Trophoblast cell (in vitro differentiated cells and primary cell): ENCODE data around the gene MEAK7.

ENCODE experiments used
- DNase-seq, 2 donors: peaks; one replicate each; pipeline ENCODE4 v3.0.0-alpha.2; 2016
- H2AFZ ChIP-seq: 2 replicates; pipeline ENCODE4 v1.6.1; 2013; ENCODE audit warnings: low read length, moderate library complexity, mild to moderate bottlenecking; ENCODE audit not compliant: insufficient read depth, poor library complexity
- H2AK5ac ChIP-seq: 2 replicates; pipeline ENCODE4 v1.6.1; 2013; ENCODE audit warnings: mild to moderate bottlenecking, low read length
- H2BK120ac ChIP-seq: 2 replicates; pipeline ENCODE4 v1.6.1; 2013; ENCODE audit warnings: low read length, mild to moderate bottlenecking, moderate library complexity; ENCODE audit not compliant: insufficient read depth, poor library complexity
- H2BK12ac ChIP-seq: 2 replicates; pipeline ENCODE4 v1.6.1; 2013; ENCODE audit warnings: mild to moderate bottlenecking, low read length, moderate library complexity
- H2BK5ac ChIP-seq: 2 replicates; pipeline ENCODE4 v1.6.1; 2013; ENCODE audit warnings: low read length, low read depth, moderate library complexity, mild to moderate bottlenecking; ENCODE audit not compliant: poor library complexity
- H3K14ac ChIP-seq: 2 replicates; pipeline ENCODE4 v1.6.1; 2013; ENCODE audit warnings: mild to moderate bottlenecking, low read length
- H3K18ac ChIP-seq: 2 replicates; pipeline ENCODE4 v1.6.1; 2013; ENCODE audit warnings: mild to moderate bottlenecking, low read length
- H3K23ac ChIP-seq: 2 replicates; pipeline ENCODE4 v1.6.1; 2013; ENCODE audit warnings: low read length
- H3K27ac ChIP-seq: 2 replicates; pipeline ENCODE4 v1.5.1; 2013; ENCODE audit warnings: low read depth, mild to moderate bottlenecking, inconsistent platforms, low read length, moderate library complexity
- H3K27me3 ChIP-seq: 2 replicates; pipeline ENCODE4 v1.6.1; 2013; ENCODE audit warnings: inconsistent platforms, mild to moderate bottlenecking, low read length, moderate library complexity; ENCODE audit not compliant: insufficient read depth
- H3K36me3 ChIP-seq, 2 experiments: 1 replicate in 1 of 2; 2 replicates in 1 of 2; pipeline ENCODE4 v1.6.1; 2013; ENCODE audit warnings: low read length in 2 of 2, mild to moderate bottlenecking in 2 of 2, moderate library complexity in 1 of 2; ENCODE audit not compliant: insufficient read depth in 2 of 2, control insufficient read depth in 1 of 2
- H3K4ac ChIP-seq: 2 replicates; pipeline ENCODE4 v1.6.1; 2013; ENCODE audit warnings: low read depth, mild to moderate bottlenecking, low read length, moderate library complexity
- H3K4me1 ChIP-seq, 2 experiments: 1 replicate in 1 of 2; 2 replicates in 1 of 2; pipeline ENCODE4 v1.6.1; 2013; ENCODE audit warnings: low read length in 2 of 2, mild to moderate bottlenecking in 2 of 2, moderate library complexity in 1 of 2; ENCODE audit not compliant: insufficient read depth in 2 of 2, control insufficient read depth in 1 of 2
- H3K4me2 ChIP-seq: 2 replicates; pipeline ENCODE4 v1.6.1; 2013; ENCODE audit warnings: inconsistent platforms, mild to moderate bottlenecking, low read length, moderate library complexity
- H3K4me3 ChIP-seq: 2 replicates; pipeline ENCODE4 v1.5.1; 2013; ENCODE audit warnings: mild to moderate bottlenecking, low read depth, low read length, inconsistent platforms
- H3K79me1 ChIP-seq: one replicate; pipeline ENCODE4 v1.6.1; 2013; ENCODE audit warnings: low read length
- H3K79me2 ChIP-seq: 2 replicates; pipeline ENCODE4 v1.6.1; 2013; ENCODE audit warnings: low read length, mild to moderate bottlenecking; ENCODE audit not compliant: control insufficient read depth, insufficient read depth, poor library complexity
- H3K9ac ChIP-seq: 2 replicates; pipeline ENCODE4 v1.6.1; 2013; ENCODE audit warnings: mild to moderate bottlenecking, low read length
- H3K9me3 ChIP-seq: 2 replicates; pipeline ENCODE4 v1.6.1; 2013; ENCODE audit warnings: low read depth, mild to moderate bottlenecking, control low read depth, inconsistent platforms, low read length; ENCODE audit not compliant: insufficient read depth
- H4K12ac ChIP-seq: 2 replicates; pipeline ENCODE4 v1.6.1; 2013; ENCODE audit warnings: low read depth, mild to moderate bottlenecking, low read length, moderate library complexity
- H4K8ac ChIP-seq: 2 replicates; pipeline ENCODE4 v1.6.1; 2013; ENCODE audit warnings: low read depth, mild to moderate bottlenecking, low read length, moderate library complexity
- H4K91ac ChIP-seq: one replicate; pipeline ENCODE4 v1.6.1; 2013; ENCODE audit warnings: low read depth, mild to moderate bottlenecking, low read length, moderate library complexity
- WGBS: extraction: QIAGEN DNeasy Blood & Tissue Kit; methylation state at CpG from one replicate; pipeline ENCODE4 v1.1.7; 2013; ENCODE audit warnings: missing lambda C conversion rate; ENCODE audit not compliant: insufficient read length, insufficient coverage; ENCODE audit errors: extremely low coverage; 5-methylcytosine and 5-hydroxymethylcytosine counted together

Gene MEAK7

DNA sequence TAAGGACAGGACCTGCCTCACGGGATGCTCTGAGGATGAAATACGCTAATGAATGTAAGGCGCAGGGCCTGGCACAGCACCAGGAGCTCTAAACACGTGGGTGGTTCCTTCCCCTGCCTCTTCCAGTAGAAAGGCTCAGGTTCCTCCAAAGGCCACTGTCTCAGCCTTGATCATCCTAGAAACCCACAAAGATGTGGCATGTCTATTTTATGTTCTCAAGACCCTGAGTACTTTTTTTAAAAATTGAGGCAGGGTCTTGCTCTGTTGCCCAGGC is 17.0 kb upstream of the MEAK7 start:
- Histone ChIP-seq H3K9ac (no peak overlapping the region), H3K27ac (no peak overlapping the region), H2AK5ac (no peak overlapping the region), H3K4ac (no peak overlapping the region), H3K18ac (no peak overlapping the region), H3K23ac (no peak overlapping the region), H3K9me3 (no peaks in the 10 kb centered on the region), H4K8ac (no peak overlapping the region), H3K14ac (no peak overlapping the region), H3K36me3 (no peaks in the 10 kb centered on the region), H3K4me3 (no peak overlapping the region), H3K79me2 (no peaks in the 10 kb centered on the region), H4K91ac (no peak overlapping the region), H4K12ac (no peak overlapping the region), H2BK5ac (no peak overlapping the region), H2BK120ac (no peak overlapping the region), H3K4me1 (no peaks in the 10 kb centered on the region), H3K79me1 (no peaks in the 10 kb centered on the region), H2AFZ (no peak overlapping the region), H2BK12ac (no peak overlapping the region), H3K4me2 (no peak overlapping the region), H3K27me3 (no peaks in the 10 kb centered on the region)
- WGBS = no CpG with 5 or more reads among the region's 4 CpGs
- DNase-seq = no peak

DNA sequence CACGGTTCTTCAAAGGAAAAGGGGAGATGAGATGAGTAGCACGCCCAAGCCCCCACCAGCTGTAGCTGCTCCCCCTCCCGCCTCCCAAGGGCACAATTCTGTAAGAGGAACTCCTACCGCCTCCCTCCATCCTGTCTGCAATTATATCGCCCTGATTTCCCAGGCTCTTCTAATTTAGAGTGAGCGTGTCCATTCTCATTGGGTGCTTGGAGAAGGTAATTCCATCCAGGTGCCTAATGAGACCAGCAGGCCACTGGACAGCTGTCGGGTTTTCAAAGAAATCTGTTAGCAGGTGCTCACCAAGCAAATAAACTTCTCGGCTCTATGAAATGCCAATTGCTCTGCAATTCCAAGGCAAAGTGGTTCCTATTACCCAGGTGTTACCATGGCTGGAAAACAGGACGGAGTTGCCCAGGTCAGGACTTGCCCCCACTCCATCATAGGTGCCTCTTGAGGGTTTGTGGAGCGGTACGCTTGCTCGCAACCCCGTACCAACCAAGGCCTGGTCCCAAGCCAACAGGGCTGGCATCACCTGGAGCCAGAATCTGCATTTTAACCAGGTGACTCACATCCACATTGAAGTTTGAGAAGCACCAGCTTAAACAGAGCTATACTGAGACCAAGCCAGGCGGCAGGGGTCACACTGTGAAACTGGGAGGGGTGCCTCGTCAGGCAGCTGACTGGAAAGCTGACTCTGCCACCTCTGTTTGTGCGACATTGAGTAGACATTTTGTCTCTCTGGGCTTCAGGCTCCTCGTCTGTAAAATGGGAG is 16.5 kb upstream of the MEAK7 start:
- Histone ChIP-seq H2AK5ac (no peak overlapping the region), H3K4me2 (no peak overlapping the region), H3K14ac (no peak overlapping the region), H3K27me3 (no peaks in the 10 kb centered on the region), H3K4me3 (no peak overlapping the region), H3K9me3 (no peaks in the 10 kb centered on the region), H2BK5ac (no peak overlapping the region), H3K23ac (no peak overlapping the region), H3K79me2 (no peaks in the 10 kb centered on the region), H3K79me1 (no peaks in the 10 kb centered on the region), H3K27ac (no peak overlapping the region), H4K12ac (no peak overlapping the region), H3K18ac (no peak overlapping the region), H2BK12ac (no peak overlapping the region), H4K8ac (no peak overlapping the region), H2BK120ac (no peak overlapping the region), H3K4me1 (no peaks in the 10 kb centered on the region), H2AFZ (no peak overlapping the region), H3K4ac (no peak overlapping the region), H3K9ac (no peak overlapping the region), H3K36me3 (no peaks in the 10 kb centered on the region), H4K91ac (no peak overlapping the region)
- WGBS = no CpG with 5 or more reads among the region's 17 CpGs
- DNase-seq = no peak

DNA sequence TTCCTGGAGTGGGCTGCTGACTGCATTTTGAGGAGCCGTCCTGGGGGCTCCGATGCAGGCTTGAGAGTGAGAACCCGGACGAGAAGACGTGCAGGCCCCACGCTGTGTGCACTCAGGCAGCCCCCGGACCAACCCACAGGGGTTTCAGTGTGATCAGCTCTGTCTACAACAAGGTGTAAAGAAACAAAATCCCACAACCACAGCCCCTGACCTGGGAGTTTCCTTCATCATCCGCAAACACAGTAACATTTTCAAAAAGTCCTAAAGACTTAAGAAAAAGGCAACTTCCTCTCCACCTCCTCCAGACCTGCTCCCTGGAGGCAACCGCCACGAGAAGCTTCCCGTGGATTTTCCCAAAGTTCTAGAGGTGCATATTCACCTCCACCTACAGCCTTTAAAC is 15.4 kb upstream of the MEAK7 start:
- H3K4ac ChIP-seq = no peak overlapping the region
- H3K4me3 ChIP-seq = no peak overlapping the region
- no CpG with 5 or more reads among the region's 11 CpGs for WGBS
- H3K18ac ChIP-seq = no peak overlapping the region
- H3K4me2 ChIP-seq = no peak overlapping the region
- H4K12ac ChIP-seq = no peak overlapping the region
- H3K14ac ChIP-seq = no peak overlapping the region
- no peak overlapping the region for H2BK120ac ChIP-seq
- H3K79me1 ChIP-seq = peaks cover 3% of the 10 kb centered on the region
- H4K8ac ChIP-seq = no peak overlapping the region
- H2BK12ac ChIP-seq = no peak overlapping the region
- H2BK5ac ChIP-seq = no peak overlapping the region
- H3K27ac ChIP-seq = no peak overlapping the region
- H4K91ac ChIP-seq = no peak overlapping the region
- no peak overlapping the region for H3K9ac ChIP-seq
- no peak for DNase-seq
- H3K27me3 ChIP-seq = no peaks in the 10 kb centered on the region
- peaks cover 2 to 7% of the 10 kb centered on the region in 2 experiments for H3K4me1 ChIP-seq
- no peak overlapping the region for H3K23ac ChIP-seq
- H2AK5ac ChIP-seq = no peak overlapping the region
- H3K9me3 ChIP-seq = no peaks in the 10 kb centered on the region
- no peak overlapping the region for H2AFZ ChIP-seq
- H3K79me2 ChIP-seq = no peaks in the 10 kb centered on the region
- no peaks in the 10 kb centered on the region for H3K36me3 ChIP-seq

DNA sequence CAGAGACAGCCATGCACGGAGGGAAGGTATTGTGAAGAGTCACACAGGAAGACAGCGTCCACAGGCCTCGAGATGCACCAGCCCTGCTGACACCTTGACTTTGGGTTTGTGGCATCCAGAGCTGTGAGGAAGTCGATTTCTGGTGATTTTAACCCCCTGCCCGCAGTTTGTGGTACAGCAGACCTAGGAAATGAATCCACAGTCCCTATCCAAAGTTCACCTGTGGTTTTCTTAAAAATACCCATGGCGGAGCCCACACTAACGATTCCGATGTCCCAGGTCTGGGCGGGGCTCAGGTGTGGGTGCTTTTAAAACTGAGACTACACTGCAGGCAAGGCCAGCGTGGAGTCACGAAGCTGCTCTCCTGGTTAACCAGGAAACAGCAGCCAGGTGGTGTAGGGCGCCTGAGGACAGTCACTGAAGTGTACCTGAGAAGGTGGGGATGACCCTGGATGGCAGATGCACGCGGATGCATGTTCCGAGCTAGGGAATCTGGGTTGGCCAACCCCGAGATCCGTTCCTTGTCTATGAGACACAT is 14.4 kb upstream of the MEAK7 start:
- WGBS = no CpG with 5 or more reads among the region's 17 CpGs
- no peaks in the 10 kb centered on the region for H3K79me2 ChIP-seq

More for the DNA sequence above, 14.4 kb upstream of the MEAK7 start:
- no peak overlapping the region for H3K27ac ChIP-seq
- no peak overlapping the region for H2AFZ ChIP-seq
- H2BK12ac ChIP-seq = peak overlapping the region; percentile 17
- H3K23ac ChIP-seq = no peak overlapping the region
- H2BK120ac ChIP-seq = no peak overlapping the region
- H3K9ac ChIP-seq = no peak overlapping the region
- DNase-seq = peak; percentile 62 to 73
- peak overlapping the region; percentile 7 for H2AK5ac ChIP-seq
- no peak overlapping the region for H4K91ac ChIP-seq
- no peak overlapping the region for H3K4ac ChIP-seq
- no peak overlapping the region for H4K12ac ChIP-seq
- peaks cover 4% of the 10 kb centered on the region for H3K79me1 ChIP-seq
- no peak overlapping the region for H2BK5ac ChIP-seq
- H4K8ac ChIP-seq = no peak overlapping the region
- peaks cover 5 to 10% of the 10 kb centered on the region in 2 experiments for H3K4me1 ChIP-seq
- H3K36me3 ChIP-seq = no peaks in the 10 kb centered on the region
- no peak overlapping the region for H3K4me3 ChIP-seq
- no peak overlapping the region for H3K14ac ChIP-seq
- H3K18ac ChIP-seq = no peak overlapping the region
- no peaks in the 10 kb centered on the region for H3K27me3 ChIP-seq
- H3K4me2 ChIP-seq = no peak overlapping the region
- H3K9me3 ChIP-seq = no peaks in the 10 kb centered on the region
